Measurements from ENCODE around the gene NR0B2.
A peak's percentile ranks its signal among the peaks of the same experiment; 100 is the strongest.

The NR0B2 gene

DNA sequence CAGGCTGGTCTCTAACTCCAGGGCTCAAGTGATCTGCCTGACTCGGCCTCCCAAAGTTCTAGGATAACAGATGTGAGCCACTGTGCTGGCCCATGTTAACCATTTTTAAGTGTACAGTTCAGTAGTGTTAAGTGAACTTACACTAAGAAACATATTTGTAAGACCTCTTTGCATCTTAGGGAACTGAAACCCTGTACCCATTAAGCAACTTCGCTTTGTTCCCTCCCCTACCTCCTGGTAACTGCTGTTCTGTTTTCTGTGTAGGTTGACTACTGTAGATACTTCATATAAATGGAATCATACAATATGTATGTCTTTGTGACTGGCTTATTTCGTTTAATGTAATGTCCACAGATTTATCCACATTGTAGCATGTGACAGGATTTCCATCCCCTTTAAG is 18.8 kb upstream of the NR0B2 start:
- no peak for DNase-seq

DNA sequence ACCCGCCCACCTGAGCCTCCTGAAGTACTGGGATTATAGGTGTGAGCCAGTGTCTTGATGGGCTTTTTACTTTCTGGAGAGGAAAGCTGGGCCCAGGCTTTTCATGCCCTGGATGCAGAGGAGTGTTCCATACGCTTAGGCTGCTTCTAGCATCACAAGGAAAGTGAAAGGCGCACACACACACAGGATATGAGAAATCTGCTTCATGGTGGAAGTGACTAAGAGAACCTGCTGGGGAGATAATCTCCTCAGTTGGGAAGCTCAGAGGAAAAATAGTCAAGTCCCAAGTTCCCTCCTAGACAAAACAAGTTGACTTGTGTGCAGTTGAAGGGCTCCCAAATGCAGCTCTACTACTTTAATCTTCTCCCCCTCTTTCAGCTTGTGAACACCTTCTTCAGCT is 9.9 kb upstream of the NR0B2 start:
- no peak for DNase-seq

DNA sequence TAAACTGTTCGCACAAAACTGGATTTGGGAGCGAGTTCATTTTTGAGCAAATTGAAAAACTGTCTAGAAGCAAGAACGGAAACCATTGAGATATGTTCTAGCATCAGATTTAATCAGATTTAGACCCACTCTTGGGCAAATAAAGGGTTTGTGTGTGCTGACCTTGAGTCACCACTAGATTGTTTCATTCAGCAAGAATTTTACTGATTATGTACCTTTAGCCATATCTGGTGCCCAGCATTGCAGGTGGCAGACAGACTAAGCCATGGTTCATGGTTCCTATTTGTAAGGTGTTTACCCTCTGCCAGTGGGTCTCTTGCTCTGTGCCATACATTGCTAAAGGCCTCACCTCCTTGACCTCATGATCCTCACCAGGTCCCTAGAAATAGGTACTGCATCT is 9.1 kb upstream of the NR0B2 start:
- DNase-seq: no peak

DNA sequence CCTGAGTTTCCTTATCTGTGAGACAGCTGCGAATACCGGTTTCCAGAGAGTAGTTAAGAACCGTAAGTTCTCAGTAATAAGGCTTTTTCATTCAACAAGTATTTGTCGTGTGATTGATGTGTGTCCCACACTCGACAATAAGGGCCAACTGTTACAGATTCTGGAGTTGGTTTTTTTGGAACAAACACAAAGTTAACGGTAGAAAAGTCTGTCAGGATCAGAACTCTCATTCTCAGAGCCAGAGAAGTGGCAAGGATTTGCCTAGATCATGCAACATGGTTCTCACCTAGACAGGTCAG is 8.6 kb upstream of the NR0B2 start:
- no peak for DNase-seq

DNA sequence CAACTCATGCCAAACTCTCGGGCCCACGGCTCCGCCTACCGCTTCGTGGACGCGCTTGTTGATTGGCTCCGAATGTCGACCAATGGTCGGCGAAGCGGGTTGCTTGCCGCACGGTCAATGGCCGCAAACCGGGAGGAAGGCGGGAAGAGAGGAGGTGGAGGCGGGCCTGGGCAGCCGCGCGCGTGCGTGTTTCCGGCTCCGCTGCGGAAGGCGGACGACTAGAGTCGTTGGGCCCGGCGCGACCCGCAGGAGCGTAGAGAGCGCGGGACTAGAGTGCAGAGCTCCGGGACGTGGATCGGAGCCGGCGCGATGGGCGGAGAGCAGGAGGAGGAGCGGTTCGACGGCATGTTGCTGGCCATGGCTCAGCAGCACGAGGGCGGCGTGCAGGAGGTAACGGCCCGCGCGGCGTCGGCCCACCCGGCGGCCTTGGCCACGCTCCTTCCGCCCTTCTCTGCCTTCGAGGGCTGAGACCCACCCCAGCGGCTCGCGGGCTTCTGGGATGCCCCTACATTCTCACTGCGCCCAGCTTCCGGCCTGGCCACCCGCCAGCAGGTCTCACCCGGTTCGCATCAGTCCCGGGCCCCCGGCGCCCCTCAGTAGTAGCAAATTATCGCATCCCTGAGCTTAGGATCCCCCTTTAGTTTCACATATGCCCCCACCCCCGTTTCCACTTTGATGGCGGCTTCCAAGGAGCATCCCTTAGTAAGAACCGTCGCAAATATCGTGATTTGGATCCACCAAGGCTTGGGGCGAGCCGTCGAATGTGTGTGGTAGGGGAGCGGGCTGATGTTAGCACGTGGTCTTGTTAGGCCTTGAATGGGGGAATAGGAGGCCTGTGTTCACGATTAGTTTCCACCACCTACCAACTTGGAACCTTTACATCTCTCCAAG is 8.0 kb upstream of the NR0B2 start, which contains the start of gene NUDC:
TSS of gene NUDC (plus strand) at position 204 of the 891 bp plus-strand sequence. CDS start at position 310, 106 bp downstream.
- peak; percentile 98 for DNase-seq

DNA sequence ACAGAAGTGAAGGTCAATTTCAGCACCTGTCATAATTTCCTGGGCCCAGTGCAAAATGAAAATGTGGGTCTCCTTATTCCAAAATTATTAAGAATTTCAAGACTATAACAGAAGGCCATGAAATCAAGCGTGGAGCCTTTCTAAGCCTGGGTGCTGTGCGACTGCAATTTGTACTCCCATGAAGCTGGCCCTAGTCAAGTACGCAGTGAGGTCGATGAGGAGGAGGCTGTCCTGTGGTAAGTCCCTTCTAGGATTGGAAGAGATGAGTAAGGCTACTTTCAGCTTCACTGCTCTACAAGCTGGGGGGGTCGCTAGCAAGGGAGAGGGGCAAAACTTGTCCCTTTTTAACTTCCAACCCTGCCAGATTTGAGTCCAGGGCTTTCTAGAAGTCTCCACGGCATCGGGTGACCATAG is 7.4 kb upstream of the NR0B2 start:
- no peak for DNase-seq

DNA sequence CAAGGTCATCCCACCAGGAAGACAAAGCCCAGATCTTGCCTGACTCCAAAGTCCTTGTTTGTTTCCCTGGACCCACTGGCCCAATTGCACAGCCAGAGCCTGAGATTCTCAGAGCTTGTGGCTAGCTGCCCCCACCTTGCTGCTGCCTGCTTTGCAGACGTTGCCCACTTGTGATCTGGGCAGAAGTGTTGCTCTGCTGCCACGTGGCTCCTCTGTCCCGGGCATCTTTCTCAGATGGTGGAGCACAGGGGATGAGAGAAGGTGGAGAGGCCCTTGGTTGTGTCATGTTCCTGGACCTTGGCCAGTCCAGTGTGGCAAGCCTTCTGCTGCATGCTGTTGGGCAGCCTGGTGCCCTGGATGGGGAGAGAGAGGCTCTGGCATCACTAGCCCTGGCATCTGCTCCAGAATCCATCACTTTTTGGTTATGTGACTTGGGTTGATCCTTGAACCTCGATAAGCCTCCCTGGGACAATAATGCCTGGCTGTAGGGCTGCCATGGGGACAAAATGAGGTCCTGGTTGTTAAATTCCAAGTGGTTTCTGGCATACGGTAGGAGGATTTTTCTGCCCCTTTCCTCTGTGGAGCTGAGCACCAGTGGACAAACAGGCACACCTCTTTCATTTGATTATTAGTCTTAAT is 1.5 kb upstream of the NR0B2 start:
- DNase-seq: no peak

DNA sequence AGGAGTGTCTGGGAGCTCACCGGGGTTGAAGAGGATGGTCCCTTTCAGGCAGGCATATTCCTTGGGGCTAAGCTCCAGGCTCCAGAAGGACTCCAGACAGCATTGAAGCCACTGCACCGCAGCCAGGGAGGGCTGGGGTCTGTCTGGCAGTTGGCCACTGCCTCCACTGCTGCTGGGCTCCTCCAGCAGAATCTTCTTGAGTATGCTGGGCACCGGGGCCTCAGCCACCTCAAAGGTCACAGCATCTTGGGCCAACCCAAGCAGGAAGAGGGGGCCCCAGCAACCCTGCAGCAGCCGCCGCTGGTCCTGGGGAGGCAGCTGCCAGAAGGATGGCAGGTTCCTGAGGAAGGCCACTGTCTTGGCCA is 404 bp downstream of the NR0B2 start:
- DNase-seq: no peak

DNA sequence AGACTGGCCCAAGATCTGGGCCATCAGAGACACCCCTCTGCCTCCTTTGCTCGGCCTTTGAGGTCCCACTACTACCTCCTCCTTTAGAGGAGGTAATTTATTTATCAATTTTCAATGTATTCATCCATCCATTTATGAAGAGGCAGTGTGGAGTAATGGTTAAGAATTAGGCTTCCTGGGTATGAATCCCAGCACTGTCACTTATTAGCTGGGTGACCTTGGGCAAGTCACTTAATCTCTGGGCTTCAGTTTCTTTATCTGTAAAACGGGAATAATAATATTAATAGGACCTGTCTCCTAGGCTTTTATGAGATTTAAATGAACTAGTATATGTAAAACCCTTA is 1.7 kb downstream of the NR0B2 start:
- no peak for DNase-seq

DNA sequence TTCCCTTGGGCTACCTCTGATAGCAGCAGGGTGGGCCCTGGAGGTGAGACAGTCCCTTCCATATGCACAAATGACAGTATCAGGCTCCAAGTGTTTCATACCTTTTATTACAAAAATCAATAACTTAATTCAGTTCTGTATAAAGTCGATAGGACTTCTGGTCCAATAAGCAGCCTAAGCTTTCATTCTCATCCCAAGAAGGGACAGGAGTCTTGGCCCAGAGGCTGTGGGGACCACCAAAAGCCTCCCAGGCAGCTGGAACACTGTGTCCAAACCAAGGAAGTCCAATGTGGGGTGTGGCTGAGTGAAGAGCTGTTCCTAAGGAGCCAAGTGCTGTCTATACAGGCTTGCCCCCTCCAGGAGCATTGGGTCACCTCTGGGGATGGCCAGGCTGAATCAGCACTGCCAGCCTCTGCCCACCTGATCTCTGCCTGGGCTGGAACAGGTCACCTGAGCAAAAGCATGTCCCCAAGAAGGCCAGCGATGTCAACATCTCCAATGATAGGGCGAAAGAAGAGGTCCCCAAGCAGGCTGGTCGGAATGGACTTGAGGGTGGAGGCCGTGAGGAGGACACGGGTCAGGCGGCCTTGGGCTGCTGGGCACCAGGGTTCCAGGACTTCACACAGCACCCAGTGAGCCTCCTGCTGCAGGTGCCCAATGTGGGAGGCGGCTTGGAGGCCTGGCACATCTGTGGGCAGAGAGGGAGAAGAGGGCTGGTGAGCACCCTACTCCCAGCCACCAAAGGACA is 2.2 kb downstream of the NR0B2 start:
- DNase-seq: no peak

DNA sequence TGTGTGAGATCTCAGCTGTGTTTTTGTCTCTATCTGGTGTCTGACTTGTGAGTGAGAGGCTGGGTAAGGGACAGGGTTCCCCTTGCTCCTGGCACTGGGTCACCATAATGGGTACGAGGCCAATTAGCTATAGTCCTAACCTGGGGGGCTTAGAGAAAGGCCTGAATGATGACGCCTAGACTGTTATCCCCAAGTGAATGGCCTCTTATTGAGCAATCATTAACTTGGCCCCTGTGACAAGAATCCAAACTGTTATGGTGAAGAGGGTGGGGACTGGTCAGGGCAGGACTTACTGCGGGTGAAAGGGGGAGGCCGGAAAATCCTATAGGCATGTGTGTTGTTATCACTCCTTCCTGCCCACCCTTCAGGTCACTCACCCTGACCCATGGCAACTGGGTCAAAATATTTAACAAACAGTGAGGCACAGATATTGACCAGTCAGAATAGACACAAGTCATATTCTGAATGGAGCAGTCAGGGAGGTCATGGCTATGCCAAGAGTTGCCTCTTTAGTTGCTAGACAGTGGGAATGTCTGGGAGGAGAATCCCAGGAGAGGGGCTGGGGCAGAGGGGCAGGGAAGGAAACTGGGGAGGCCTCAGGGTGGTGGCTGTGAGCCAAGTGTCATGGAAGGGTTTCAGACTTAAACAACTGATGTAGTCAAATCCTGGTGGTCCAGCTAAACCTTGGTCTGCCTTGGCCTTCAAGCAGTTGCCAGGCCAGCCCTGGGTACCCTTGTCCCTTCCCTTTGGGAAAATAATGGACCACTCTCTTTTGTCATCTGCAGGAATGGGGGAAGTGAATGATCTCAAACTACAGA is 3.2 kb downstream of the NR0B2 start:
- DNase-seq: no peak

DNA sequence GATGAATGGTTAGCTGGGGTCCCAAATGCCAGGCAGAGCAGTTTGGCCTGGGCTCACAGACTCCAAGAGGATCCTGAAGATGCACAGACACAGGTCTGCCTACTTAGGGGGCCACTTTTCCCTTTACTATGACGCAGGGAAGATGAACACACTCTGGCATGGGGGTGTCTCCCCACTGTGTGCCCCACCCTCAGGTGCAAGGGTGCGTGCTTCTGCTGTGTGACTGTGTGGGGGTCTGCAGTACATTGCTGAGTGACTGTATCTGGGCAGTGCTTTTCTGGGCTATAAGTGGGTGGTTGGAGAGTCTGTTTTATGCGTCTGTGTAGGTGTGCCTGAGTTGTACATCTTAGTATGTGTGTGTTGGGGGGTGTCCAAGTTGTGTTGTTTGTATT is 3.8 kb downstream of the NR0B2 start:
- DNase-seq: no peak

DNA sequence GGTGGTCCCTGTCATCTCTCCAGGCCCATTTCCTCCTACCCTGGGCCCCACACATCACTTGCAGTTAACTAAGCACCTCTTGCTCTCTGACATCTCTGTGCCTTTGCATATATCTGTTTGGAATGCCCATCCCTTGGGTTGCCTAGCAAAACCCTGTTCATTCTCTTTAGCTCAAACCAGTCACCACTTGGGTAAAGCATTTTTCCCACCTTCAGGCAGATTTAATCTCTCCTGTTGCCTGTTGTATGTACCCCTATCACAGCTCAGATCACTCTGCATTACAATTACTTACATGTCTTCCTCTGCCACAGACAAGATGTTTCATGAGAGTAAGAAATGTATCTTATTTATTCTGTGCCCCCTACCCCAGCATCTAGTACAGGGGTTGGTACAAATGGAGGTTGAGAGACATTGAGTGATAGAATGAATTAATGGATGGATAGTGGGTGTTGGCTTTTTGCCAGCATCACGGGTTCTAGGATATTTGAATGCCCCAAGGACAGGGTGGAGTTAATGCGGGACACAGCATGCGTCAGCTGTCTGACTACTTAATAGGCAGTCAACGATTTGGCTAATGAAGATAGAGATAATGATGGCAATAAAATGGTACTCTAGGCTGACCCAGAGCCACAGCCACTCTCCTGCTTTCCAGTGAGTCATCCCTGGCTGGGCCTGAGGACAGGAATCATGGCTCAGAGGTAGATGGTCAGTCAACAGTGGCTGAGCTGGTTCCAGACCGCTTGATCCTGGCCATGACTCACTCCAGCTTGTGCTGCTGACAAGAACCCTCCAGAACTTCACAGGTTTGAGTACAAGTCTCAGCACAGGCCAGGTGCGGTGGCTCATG is 6.5 kb downstream of the NR0B2 start:
- peak; percentile 99 for DNase-seq

DNA sequence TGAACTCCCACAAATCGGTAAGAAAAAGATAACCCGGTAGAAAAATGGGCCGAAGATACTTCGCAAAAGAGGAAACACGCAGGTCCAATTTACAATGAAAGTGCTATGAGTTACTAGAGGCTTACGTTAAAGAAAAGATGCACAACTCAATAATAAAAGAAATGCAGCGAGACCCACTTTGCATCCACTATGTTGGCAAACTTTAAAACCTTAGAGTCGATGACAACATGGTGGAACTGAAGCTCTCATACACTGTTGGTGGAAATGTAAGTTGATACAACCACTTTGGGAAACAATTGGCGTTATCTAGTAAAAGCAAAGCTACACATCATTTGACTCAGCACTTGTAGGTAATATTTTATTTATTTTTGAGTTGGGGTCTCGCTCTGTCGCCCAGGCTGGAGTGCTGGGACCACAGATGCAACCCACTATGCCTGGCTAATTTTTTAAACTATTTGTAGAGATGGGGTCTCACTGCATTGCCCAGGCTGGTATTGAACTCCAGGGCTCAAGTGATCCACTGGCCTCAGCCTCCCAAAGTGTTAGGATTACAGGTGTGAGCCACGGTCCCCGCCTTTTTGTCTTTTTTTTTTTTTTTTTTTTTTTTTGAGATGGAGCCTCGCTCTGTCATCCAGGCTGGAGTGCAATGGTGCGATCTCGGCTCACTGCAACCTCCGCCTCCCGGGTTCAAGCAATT is 12.8 kb downstream of the NR0B2 start:
- no peak for DNase-seq

DNA sequence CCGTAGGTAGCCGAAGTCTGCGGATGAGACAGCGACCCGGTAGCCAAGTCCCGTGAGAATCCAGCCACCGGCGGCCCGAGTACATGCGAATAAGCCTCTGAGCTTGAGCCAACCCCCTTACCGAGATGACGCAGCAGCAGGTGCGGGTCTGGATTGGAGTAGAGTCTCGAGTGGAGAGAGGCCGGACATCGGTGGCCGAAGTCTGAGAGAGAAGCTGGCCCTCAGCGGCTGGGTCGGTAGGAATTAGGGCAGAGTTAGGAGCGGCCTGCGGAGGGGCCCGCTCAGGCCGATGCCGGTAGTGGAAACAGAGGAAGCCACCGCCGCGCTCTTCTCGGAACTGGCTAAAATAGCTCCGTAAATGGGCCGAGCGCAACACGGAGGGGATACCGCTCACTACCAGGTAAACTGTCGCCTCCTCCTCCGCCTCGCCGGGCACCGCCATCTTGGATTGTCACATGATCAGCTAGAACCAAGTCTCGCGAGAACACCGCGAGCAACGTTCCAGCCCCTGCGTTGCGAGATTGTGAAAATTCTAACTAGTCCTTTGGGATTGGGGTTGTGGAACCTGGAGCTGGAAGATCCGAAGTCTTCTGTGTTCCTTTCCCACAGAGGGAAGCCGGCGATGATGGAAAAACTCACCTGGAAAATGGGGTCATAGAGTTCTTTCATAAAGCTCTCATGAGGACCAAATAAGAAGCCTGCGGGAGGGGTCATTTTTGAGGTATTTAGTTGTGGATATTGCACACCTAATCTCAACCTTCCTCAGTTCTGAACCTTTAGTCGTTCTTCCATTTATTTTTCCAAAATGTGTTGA is 13.6 kb downstream of the NR0B2 start, which contains the start of gene GPATCH3:
TSS of gene GPATCH3 (minus strand) at position 467 of the 814 bp plus-strand sequence. CDS start at position 442, 25 bp downstream.
- peak; percentile 94 for DNase-seq

DNA sequence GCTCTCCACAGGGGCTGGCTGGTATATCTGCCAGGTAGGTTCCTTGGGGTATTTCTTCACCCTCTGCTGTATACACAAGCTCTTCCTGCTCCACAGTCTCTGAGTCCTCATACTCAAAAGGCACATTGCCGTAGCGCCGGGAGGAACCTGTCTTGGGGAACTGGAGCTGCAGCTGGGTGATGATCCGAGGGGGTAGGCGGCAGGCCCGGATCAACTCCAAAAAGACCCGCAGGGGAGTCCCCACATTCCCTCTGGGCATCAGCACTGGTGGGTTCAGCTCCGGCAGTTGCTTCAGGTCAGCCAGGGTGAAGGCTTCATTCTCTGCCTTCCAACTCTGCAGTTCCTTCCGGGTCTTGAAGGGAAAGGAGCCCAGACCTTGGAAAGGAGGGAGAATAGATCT is 16.4 kb downstream of the NR0B2 start:
- DNase-seq: no peak

DNA sequence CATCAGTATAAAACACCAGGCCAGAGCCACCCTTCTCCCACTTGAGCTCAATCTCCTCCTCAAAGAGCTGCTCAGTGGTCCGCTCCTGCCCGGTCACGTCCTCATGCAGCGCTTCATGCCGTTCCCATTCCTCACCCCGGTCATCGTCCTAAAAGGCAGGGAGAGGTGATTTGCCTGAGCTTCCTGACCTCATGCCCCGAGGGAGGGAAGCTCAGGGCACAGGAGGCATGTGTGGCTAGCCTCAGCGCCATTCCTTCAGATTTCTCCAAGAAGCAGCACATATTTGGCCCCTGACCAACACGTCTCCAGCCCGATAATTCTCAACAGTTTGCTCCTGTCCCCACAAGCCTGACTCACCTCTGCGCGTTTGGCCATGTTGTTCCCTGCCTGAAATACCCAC is 19.5 kb downstream of the NR0B2 start:
- DNase-seq: no peak

DNA sequence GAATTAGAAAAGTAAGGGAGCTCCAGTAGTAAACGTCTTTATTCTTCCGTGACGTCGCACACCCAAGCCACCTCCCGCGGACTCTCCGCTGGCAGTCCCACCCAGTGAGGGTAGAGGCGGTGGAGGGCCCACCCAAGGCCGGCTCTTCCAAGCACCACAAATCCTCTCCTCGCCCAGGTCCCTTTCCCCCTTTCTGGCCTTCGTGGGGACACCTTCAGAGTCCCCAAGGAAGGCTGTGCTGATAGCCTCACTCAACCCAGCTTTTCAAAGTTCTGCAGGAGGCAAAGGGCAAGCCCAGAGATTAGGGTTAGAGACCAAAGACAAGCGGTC is 23.3 kb downstream of the NR0B2 start:
- no peak for DNase-seq

DNA sequence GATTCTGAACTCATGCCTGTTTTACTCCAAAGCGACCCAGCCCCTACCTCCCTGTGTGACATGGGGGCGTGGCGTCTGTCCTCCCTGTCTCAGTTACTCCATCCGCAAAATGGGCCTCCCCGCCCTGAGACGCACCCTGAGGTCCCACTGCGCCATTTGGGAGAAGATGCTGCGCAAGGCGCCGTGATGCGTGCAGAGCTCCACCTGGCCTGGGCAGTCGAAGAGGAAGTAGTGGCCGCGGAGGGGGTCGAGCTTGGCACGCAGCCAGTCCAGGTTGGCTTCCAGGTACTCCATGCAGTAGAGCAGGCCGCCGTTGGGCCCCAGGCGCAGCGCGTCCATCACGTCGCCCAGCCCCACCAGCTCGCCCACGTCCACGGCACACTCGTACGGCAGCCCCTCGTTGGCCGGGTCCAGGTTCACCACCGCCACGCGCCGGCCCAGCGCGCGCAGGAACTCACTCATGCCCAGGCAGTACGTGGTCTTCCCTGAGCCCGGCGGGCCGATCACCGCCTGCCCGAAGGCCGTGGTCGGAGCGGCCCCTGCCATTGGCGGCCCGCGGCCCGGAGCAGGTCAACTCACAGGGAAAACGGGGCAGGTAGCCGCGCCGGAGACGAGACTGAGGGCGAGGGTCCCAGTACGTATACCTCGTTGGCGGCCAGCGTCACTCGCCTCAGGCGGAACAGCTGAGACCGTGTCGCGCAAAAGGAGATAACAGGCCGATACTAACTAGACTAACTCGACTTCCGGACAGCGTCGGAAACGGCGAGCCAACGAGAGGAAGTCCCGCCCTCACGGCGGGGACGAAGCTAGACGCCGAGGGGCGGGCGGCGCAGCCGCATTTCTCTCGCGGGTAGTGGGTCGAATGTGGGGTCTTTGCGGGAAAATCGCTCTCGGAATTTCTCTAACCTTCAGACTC is 24.0 kb downstream of the NR0B2 start, which contains the start of gene GPN2:
TSS of gene GPN2 (minus strand) at position 733 of the 916 bp plus-strand sequence. CDS start at position 546, 187 bp downstream.
- DNase-seq: peak; percentile 88
